GM12872 (cell line): Measurements from ENCODE around the gene GDF9.

Source experiments
- CTCF ChIP-seq: IDR thresholded peaks from 3 replicates; pipeline ENCODE4 v1.5.1; 2011; ENCODE audit warnings: low read depth, mild to moderate bottlenecking, low read length, moderate library complexity; ENCODE audit not compliant: insufficient read depth

The GDF9 gene

GRCh38 chr5:132848270-132848669 lies 18.0 kb downstream of the GDF9 start:
- no peak for TF ChIP-seq CTCF

GRCh38 chr5:132841305-132841704 lies 25.0 kb downstream of the GDF9 start:
- no peak for TF ChIP-seq CTCF

- no peak for TF ChIP-seq CTCF
Measured at GRCh38 chr5:132840896-132841295, 25.4 kb downstream of the GDF9 start.

- no peak for TF ChIP-seq CTCF
Measured at GRCh38 chr5:132840313-132840712, 26.0 kb downstream of the GDF9 start.

GRCh38 chr5:132839426-132840301 lies 26.6 kb downstream of the GDF9 start:
- TF ChIP-seq CTCF, result no peak

- no peak for TF ChIP-seq CTCF
Measured at GRCh38 chr5:132838516-132839282, 27.6 kb downstream of the GDF9 start.

GRCh38 chr5:132837868-132838267 lies 28.4 kb downstream of the GDF9 start:
- no peak for TF ChIP-seq CTCF
